ENCODE measurements around the gene SLC7A14.

SLC7A14 gene

DNA sequence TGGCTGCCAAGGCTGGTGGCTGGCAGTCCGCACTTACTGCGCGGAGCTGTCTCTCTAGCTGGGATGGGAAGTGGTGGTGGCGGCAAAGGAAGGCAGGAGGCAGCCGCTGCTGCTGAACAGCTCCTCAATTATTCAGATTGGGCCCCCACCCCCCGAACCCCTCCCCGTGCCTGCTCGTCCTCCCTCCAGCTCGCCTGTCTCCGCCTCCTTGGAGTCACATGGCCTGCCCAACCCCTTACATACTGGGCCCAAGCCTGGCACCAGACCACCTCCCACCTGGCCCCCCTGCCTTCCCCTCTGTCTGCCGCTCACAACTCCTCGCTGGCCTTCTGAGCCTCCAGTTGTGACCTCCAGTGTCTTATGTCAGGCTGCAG, at the start of gene SLC7A14:
SLC7A14 (minus strand) TSS at position 139 of the 374 bp plus-strand sequence. CDS start 59,139 bp downstream, outside the sequence.
- DNase-seq = no peak

DNA sequence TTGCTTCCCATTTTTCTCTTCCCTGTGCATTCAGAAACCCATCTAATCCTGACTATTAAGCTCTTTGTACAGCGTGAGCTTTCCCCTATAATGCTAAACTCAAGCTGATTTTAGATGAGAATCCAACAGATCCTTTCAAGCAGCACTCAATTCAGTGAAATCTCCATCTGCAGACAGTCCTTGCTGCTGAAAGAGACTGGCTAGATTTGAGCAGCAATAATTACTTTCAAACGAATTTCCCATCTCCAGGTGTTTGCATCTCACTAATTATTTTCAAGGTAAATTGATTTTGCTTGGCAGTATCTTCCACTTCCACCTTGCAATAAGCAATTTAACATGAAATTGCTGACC, 49.5 kb upstream of the SLC7A14 start:
- no peak for DNase-seq

DNA sequence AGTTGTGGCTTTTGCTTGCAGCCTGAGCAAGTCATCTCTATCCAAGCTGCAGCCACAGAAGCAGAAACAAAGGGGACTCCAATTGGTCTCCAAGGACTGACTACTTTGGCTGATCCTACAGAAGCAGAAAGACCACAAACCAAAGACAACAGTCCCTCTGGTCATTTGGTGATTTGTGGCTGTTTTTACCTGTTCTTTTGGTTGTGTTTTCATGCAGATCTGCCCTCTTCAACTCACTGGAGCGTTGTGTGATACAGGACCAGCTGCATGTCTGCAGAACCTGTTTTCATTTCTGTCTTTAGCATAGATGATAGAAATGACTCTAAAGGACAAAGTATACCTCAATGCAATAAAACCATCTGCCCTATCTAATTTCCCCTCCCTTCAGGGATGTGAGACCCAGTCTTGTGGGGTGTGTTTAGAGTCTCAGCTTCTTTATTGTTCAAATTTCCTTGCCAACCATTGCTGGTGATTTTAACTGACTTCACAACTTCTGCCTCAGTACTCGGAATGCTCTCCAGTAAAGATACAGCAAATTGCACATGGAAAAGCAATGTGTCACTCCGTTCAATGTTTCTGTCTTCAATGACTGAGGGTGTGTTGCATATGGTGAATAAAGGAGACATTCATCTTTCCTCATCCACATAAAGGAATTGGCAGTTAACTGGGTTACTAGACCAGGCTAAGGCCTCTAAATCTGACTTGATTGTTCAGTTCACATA, 48.9 kb upstream of the SLC7A14 start:
- no peak for DNase-seq

DNA sequence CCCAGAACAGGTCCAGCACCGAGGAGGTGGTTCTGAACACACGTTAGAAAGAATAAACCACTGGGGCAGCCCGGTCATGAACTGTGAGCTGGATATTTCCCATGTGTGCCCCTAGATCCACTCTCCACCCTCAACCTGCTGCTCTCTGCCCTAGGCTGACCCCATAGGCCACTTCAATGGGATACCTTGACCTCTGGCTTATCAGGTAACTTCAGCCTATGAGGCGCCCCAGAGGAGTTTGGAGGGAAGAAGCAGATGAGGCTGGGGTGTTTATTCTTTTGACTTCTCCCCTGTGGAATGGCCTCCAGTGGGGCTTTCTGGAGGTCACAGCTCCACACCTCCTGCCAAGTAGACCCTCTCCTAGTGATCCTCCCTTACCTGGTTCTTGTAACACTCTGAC, 47.7 kb upstream of the SLC7A14 start:
- DNase-seq = no peak

DNA sequence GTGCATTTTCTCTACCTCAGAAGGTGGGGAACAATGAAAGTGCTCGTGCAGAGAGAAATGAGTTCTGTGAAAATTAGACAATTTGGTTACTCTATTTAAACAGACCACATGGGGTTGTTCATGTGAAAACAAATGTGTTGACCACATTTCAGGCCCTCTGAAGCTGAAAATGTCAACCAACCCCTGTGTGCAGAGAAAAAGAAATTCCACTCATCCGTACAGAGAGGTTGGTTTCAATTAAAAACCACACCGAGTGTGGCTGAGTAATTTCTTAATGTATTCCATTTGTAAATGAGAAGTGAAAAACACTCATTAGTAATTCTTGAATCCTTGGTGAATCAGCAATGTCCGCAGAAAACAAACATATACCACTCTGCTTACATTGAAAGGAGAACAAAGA, 46.9 kb upstream of the SLC7A14 start:
- no peak for DNase-seq

DNA sequence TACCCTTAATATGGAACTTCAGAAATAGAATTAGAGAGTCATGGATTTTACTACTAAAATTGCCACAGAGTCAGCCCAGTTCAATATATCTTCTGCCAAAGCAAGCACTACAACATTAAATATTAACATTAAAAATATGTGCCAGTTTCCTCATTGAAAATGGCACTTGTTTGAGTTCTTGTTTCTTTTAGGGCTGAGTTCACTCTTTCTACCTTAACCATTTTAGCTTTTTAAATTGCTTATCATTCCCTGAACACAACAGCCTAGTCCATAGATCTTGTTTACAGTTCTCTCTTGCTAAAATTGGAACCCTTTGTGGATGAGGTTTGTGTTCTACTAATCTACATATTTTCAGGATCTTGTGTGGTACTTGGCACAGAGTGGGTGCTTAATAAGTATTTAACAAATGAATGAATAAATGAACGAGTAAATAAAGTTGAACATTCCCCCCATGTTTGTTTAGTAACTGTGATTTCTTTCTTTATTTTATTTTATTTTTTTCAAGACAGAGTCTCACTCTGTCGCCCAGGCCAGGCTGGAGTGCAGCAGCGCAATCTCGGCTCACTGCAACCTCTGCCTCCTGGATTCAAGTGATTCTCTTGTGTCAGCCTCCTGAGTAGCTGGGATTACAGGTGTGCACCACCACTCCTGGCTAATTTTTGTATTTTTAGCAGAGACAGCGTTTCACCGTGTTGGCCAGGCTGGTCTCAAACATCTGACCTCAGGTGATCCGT, 46.0 kb upstream of the SLC7A14 start:
- DNase-seq = no peak

DNA sequence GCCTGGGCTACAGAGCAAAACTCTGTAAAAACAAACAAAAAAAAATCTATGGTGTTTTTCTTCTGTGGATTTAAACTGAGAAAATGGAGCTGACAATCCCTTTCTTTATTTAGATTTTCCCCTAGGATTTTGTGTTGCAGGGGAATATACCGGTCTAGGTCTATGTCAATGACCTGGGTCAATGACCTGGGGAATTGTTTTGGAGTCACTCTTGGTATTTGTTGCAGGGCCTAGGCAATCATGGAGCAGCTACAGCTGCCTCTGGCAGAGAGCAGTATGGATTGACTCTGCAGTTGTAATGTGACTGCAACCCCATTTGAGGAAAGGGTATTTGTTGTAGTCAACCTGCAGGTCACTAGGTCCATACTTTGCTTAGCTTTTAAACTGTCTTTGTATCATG, 37.6 kb upstream of the SLC7A14 start:
- no peak for DNase-seq

DNA sequence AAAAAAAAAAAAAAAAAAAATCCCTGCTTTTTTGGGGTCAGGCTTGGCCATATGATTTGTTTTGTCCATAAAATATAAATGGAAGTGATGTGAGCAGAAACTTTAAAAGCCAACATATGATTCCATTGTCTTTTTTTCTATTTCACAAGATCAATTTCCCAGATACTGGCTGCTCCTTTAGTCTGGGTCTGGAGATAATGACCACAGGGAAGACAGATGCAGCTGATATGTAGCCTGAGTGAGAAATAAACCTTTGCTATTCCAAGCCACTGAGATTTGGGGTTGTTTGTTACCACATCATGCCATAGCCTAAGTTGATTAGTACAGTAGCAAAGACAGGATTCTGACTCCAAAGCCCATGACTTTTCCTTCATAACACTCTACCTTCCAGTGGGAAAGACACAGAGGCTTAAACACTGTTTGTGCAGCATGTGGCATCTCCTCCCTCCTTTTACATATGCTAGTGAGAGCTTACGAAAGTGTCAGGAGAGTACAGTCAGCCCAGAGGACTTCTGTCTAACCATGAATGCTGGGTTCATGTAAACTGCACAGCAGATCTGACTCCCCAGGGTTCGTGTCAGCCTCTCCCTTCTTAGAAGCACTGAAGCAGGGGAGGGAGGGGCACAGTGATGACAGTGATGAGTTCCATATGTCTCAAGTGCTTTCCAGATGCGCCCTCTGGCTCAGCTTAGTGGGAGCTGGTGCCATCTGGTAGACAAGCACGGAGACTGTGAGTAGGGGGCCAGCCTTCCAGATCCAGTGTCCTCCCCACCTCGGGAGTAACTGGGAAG, 36.7 kb upstream of the SLC7A14 start:
- no peak for DNase-seq

DNA sequence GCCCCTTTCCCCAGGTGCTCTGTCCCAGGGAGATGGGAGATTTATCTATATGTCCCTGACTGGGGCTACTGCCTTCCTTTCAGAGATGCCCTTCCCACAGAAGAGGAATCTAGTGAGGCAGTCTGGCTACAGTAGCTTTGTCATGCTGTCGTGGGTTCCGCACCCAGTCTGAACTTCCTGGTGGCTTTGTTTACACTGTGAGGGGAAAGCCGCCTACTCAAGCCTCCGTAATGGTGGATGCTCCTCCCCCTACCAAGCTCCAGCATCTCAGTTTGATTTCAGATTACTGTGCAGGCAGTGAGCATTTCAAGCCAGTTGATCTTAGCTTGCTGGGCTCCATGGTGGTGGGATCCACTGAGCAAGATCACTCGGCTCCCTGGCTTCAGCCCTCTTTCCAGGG, 35.4 kb upstream of the SLC7A14 start:
- no peak for DNase-seq

DNA sequence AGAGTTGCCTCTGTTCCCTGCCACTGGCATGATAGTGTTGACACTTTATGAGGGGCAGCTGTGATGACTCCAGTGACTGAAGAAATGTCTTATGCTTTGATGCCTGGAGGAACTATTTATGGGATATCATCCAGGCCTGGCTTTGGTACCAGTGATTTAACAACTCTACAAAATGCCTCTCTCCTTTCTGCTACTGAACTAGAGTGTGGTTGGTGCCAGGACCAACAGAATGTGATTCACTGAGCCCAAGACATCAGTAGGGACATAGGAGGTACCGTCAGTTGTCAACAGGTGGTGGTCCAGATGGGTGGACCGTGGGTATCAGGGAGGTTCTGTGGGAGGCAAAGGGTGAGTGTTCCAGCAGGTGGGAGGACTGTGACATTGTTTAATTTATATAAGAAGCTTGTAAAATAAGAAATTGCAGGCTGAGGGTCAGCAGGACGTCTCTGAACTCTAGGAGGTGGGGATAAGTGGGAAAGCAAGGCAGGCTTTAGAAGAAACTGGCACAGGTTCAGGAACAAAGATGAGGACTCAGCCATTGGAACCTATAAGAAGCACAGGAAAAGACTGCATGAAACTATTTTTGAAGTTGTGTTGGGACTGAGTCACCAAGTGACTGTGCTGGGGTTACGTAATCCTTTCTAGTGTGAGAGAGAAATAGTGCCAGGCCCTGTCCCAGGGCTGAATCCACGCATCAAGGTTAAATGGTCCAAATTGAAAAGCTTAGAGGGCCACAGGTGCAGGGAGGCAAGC, 28.5 kb upstream of the SLC7A14 start:
- no peak for DNase-seq

DNA sequence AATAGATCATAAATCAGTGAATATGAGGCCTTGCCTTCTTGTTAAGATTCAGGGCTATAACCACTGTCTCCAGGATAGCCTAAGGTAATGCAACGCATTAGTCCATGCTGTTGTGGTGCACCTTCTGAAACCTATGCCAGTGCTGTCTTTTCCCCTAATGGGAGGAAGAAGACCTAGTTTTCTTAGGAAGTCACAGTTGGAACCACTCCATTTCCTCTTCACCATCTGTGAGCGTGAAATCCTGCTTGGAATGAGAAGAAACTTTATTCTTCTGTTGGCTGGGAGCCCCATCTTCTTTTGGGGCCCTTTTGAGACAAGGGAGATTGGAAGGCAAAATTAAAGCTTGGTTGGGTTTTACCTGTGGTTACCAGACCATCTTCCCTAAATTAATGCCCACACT, 25.9 kb upstream of the SLC7A14 start:
- no peak for DNase-seq

DNA sequence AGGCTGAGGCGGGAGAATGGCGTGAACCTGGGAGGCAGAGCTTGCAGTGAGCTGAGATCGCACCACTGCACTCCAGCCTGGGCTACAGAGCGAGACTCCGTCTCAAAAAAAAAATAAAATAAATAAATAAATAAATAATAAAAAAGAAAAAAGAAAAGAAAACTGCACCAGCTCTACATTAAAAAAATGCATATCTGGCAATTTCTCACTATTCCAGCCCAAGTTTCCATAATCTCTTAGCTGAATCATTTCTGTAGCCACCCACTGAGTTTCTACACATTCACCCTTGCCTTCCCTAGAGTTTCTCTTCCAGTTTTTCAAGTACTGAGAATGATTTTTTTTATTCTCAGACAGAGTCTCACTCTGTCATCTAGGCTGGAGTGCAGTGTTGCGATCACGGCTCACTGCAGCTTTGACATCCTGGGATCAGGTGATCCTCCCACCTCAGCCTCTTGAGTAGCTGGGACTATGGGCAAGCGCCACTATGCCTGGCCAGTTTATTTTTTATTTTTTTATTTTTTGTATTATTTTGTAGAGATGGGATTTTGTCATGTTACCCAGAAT, 24.5 kb upstream of the SLC7A14 start:
- no peak for DNase-seq

DNA sequence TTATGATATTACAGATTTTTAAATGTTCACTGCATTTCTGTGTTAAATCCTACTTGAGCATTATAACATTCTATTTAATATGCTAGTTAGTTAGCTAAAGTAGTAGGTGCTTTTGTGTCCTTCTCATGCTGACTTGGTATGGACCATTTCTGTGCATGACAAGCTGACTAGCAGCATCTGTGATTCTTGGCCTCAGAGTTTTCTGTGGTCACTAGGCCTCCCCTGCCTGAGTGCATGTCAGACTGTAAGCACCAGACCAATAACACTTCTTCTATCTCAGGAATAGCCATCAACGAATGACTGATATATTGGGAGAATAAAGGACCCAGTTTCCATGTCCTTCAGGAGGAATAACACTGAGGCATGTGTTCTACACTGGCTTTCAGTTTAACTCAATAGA, 22.6 kb upstream of the SLC7A14 start:
- no peak for DNase-seq

DNA sequence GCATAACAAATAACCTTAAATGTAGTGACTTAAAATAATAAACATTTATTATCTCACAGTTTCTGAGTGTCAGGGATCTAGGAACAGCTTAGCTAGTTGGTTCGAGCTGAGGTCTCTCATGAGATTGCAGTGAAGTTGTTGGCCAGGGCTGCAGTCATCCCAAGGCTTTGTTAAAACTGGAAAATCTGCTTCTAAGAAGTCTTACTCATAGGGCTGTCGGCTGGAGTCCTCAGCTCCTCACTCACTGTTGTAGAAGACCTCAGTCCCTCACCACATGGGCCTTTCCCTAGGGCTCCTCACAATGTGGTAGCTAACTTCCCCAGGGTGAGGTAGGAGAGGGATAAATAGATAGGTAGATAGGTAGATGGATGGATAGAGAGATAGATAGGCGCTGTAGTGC, 20.8 kb upstream of the SLC7A14 start:
- no peak for DNase-seq

DNA sequence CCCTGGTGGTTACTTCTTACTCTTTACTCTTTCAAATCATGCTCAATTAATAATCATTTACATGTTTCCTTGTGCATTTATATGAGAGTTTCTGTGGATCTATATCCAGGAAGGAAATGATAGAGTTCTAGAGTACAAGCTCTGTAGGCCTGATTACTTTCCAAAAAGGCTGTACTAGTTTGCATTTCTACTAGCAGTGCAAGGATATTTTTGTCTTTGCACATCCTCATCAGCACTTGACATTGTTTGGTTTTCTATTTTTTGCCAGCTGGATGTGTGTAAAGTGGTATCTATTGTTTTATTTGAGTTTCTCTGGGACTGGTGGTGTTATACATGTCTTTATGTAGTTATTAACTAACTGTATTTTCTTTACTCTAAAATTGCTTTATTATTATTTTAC, 19.6 kb upstream of the SLC7A14 start:
- no peak for DNase-seq

DNA sequence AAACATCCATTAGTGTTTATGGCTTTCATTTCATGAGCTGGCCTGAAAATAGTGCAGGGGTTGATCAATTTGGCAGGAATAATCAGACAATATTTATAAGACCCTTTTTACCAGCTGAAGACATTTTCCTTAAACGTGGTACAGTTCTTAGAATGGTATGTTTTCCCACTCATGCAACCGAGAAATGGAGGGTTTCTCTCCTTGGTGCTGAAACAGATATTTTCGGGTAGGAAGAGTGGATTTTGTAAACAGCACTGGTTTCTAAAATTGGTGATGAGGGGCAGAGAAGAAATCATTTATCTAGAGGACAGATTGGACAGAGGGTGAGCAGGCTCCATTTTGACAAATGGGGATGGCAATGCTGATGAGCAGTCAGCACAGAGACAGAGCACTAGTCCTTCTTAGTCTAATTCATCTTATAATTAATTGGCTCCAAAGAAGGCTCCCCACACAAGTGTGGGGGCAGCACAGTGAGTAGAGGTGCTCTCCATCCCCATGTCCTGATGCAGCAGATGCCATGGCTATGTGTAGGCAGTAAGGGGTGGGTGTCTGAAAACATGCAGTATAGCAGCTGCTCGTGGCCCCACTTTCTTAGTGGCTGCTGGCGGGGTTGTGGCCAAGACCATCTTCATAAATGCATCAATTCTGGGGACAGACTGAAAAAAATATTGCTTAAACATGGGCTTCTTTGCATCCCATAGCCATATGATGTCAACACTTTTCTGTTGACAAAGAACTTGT, 18.1 kb upstream of the SLC7A14 start:
- no peak for DNase-seq

DNA sequence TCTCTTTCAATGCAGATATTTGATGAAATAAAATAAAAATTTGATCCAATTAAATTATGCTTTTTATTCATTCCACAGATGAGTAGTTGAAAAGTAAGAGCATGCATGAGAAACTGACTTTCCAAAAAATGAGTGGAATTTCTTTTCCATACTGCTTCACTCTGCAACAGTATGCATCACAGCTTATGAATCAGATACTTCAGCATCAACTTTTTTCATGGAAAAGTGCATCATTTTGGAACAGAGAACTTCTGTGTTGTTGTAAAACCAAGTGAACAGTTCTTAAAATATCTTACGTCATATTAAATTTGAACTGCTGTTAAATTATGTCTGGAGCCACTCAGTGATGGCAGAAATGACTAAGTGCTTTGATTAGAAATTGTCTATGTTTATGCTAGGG, 16.7 kb upstream of the SLC7A14 start:
- no peak for DNase-seq

DNA sequence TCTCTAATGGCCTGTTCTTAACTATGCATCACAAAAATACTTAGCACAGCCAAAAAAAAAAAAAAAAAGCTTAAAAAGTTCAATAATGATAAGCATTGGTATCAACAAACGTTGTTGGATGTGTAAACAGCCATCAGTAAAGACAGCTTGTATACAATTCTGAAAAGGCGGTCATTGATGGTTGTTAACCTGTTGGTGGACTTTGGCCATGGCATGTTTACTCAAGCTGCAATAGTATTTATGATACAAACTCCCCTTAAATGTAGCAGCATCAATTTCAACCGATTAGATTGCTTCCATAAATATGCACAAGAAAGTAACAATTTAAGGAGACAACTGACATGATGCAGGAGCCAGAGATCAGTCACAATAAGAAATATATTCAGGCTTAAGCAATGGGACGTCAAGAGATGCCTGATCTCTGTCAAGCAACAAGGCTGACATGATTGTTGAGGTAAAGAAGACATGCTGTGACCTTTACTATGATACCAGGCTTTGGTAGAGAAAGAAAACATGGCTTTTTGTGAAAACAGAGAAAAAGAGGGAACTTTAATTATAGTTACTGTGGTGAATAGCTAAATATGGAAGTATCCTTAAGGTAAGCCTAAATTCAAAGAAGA, 14.2 kb upstream of the SLC7A14 start:
- DNase-seq = no peak

DNA sequence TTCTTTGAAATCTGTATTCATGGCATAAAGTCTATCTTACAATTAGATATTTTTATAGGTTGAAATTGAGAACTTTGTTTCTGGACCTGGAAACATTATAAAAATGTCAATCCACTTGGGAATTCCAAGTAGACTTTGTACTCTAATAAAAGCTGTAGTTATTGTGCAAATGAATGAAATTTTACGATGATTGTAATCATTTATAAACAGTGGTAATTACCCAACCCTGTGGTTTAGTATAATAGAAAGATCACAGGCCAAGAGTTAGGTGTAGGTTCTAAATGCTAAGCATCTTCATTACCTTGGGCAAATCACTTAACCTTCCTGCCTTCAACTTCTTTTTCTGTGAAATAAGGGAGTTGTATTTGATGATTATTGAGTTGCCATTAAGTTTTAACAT, 13.2 kb upstream of the SLC7A14 start:
- no peak for DNase-seq

DNA sequence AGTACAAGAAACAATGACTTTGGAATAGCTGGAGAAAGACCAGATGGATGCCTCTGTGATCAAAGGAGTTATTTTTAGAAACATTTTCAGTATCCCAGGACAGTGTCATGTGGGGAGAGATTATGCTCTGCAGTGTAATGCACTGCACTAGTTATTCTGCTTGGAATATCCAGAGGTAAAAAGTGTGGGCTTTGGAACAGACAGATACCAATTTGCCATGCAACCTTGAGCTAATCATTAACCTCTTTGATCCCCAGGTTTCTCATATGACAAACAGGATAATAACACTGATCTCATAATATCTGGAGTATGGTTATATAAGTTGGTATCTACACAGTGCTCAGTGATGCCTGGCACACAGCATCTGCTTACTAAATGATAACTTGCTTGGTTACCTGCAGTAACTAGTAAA, 12.2 kb upstream of the SLC7A14 start:
- DNase-seq = no peak

DNA sequence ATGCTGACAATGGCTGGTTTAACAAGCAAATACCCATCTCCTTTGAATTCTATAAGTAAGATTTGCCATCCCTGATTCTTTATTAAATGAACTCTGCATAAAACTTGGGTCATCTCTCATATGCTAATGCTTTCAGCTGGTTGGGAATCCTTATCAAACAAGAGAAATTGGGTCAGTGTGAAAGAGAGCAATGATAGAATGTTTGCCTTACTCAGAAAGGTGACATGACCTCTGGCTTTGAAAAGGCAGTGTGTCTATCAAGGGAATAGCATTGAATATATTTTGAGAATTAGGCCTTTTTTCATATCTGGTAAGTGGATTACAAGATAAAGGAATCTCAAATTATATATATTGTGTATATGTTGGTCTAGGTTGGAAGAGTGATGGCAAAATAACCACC, 8.7 kb upstream of the SLC7A14 start:
- no peak for DNase-seq

DNA sequence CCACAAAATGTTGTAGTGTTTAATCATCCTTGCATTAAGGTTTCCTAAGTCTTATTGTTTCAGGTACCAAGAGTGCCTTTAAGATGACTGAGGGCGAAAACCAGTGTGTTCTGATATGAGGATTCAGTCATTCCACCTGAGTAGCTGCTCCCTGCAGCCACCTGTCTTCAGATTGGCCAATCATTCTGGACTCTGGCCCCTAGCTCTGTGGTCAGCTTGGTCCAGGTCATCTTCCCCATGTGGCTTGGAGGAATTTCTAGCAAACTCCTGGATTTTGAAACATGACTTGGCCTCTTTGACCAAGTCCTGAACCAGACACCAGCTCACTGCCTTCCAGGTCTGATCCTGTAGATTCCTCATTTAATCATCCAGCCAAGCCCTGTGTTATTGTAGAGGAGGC, 7.8 kb upstream of the SLC7A14 start:
- DNase-seq = no peak

Data from activated CD4-positive, CD25-positive, alpha-beta regulatory T cell treated with anti-CD3 and anti-CD28 coated beads, Interleukin-2, amount 50 U/mL, for 72 hours (primary cell).